A673 (cell line): ENCODE data around the gene VAV2. TPM values are rescaled to one million over a fixed set of nuclear protein-coding genes. Genes with fewer than 3 reads are reported as not detected.

ENCODE experiments used
- BruUV-seq: library from RNA; stranded (reverse); fragments of 400-500 nt; replicated peaks from 2 replicates; lab custom pipeline; 2021; lab: Mats Ljungman, UMichigan
- CTCF ChIA-PET: fragments of 300-600 bp; sonication (Branson Sonifier 250); formaldehyde crosslinking; loops from one replicate; lab custom pipeline; 2022; ENCODE audit warnings: antibody characterized with exemption; lab: Charles Lee
- POLR2A ChIA-PET: fragments of 300-600 bp; sonication (Branson Sonifier 250); formaldehyde crosslinking; loops from one replicate; lab custom pipeline; 2022; ENCODE audit warnings: antibody characterized with exemption; ENCODE audit not compliant: low non-redundant PET; lab: Charles Lee
- DNase-seq: peaks from one replicate; pipeline ENCODE4 v3.0.0-alpha.2; 2015; ENCODE audit warnings: low spot score
- H3K27ac ChIP-seq: fragments of 200-600 bp; sonication (generic); 2 replicates; pipeline ENCODE4 v1.5.1; 2016; ENCODE audit warnings: mixed run types, low read depth, mild to moderate bottlenecking, mixed read lengths, antibody characterized with exemption, low read length; ENCODE audit not compliant: poor library complexity, severe bottlenecking
- H3K27me3 ChIP-seq: fragments of 200-600 bp; sonication (generic); replicated peaks from 2 replicates; pipeline ENCODE4 v1.6.1; 2017; ENCODE audit warnings: mixed run types, low read depth, mild to moderate bottlenecking, mixed read lengths, antibody characterized with exemption, low read length; ENCODE audit not compliant: insufficient read depth, poor library complexity
- H3K36me3 ChIP-seq: fragments of 200-600 bp; sonication (generic); 2 replicates; pipeline ENCODE4 v1.6.1; 2016; ENCODE audit warnings: mixed run types, mild to moderate bottlenecking, mixed read lengths, antibody characterized with exemption, low read length; ENCODE audit not compliant: insufficient read depth, poor library complexity, severe bottlenecking
- H3K4me1 ChIP-seq: fragments of 200-600 bp; sonication (generic); 2 replicates; pipeline ENCODE4 v1.6.1; 2017; ENCODE audit warnings: mixed run types, mild to moderate bottlenecking, mixed read lengths, antibody characterized with exemption, low read length; ENCODE audit not compliant: insufficient read depth, poor library complexity, severe bottlenecking
- H3K4me3 ChIP-seq: fragments of 200-600 bp; sonication (generic); 2 replicates; pipeline ENCODE4 v1.5.1; 2016; ENCODE audit warnings: low read depth, mixed run types, mild to moderate bottlenecking, mixed read lengths, low read length; ENCODE audit not compliant: poor library complexity, severe bottlenecking
- H3K9me3 ChIP-seq: fragments of 200-600 bp; sonication (generic); 2 replicates; pipeline ENCODE4 v1.6.1; 2016; ENCODE audit warnings: mixed run types, low read depth, mild to moderate bottlenecking, mixed read lengths, antibody characterized with exemption, low read length; ENCODE audit not compliant: poor library complexity, severe bottlenecking
- EZH2 ChIP-seq: fragments of 200-600 bp; sonication (generic); IDR thresholded peaks from 2 replicates; pipeline ENCODE4 v1.6.1; 2017; ENCODE audit warnings: borderline replicate concordance, low read depth, mild to moderate bottlenecking, mixed read lengths, antibody characterized with exemption, low read length; ENCODE audit not compliant: poor library complexity, severe bottlenecking
- intact Hi-C: fragments of 100-400 bp; cut with micrococcal nuclease; formaldehyde crosslinking; loops from one replicate; pipeline ENCODE4 v1.10.0; 2022; ENCODE audit not compliant: unreplicated experiment
- total RNA-seq: library from RNA; stranded (reverse); gene quantifications from 2 replicates; pipeline ENCODE4 v1.2.3, GENCODE V29; 2021
- TF ChIP-seq, protein P1 (sequence below): fragments of 300-800, 200-600 bp; sonication (generic); conservative IDR thresholded peaks from 2 replicates; pipeline ENCODE4 v1.5.1; 2017; ENCODE audit warnings: low read depth, mild to moderate bottlenecking, antibody characterized with exemption, low read length, moderate library complexity, mixed read lengths

VAV2 gene
- total RNA-seq, 1 experiment from 2014 or later = 16.4 TPM

DNA sequence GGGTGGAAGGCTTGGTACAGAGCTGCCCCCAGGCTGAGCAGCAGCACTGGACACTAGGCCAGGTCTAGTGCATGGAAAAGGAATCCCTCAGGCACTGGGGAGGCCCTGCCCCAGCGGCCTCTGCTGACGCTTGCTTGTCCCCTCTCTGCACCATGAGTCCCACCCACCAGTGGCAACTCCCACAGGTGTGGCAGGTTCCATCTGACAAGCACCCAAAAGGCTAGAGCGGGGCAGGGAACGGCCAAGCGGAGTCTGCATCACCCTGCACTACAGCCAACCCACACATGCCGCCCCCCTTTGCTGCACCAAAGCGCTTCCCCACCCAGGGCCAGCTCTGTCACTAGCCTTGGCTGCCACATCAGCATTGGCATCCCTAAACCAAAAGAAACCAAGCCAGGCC lies 138.8 kb downstream of the VAV2 start:
- BruUV-seq = no TSS peak
- no peak for DNase-seq
- no peak overlapping the region for H3K4me3 ChIP-seq
- TF ChIP-seq, protein P1, sequence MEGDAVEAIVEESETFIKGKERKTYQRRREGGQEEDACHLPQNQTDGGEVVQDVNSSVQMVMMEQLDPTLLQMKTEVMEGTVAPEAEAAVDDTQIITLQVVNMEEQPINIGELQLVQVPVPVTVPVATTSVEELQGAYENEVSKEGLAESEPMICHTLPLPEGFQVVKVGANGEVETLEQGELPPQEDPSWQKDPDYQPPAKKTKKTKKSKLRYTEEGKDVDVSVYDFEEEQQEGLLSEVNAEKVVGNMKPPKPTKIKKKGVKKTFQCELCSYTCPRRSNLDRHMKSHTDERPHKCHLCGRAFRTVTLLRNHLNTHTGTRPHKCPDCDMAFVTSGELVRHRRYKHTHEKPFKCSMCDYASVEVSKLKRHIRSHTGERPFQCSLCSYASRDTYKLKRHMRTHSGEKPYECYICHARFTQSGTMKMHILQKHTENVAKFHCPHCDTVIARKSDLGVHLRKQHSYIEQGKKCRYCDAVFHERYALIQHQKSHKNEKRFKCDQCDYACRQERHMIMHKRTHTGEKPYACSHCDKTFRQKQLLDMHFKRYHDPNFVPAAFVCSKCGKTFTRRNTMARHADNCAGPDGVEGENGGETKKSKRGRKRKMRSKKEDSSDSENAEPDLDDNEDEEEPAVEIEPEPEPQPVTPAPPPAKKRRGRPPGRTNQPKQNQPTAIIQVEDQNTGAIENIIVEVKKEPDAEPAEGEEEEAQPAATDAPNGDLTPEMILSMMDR = no peak
- no peak for TF ChIP-seq EZH2
- POLR2A ChIA-PET = no interaction called here
- CTCF ChIA-PET = no interaction called here
- H3K9me3 ChIP-seq = no peaks in the 10 kb centered on the region
- no peaks in the 10 kb centered on the region for H3K36me3 ChIP-seq
- H3K27ac ChIP-seq = no peak overlapping the region
- intact Hi-C loops = no loop called here
- H3K4me1 ChIP-seq = no peaks in the 10 kb centered on the region
- no peaks in the 10 kb centered on the region for H3K27me3 ChIP-seq

DNA sequence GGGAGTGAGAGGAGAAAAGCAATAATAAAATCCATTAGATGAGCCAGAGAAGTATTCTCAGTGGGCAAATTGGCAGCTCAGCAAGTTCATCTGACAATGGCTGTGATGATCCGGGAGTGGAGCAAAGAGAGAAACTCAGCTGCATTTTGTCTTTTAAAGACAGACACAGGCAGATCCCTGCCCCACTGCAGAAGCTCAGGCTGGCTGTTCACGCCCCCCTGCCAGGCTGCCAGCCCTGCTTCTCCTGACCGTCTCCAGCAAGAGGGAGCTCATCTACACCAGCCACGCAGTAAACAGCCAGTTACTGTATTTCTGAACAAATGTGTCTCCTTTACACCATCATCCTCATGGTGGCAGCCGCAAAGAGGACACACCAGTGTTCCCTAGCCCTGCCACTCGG lies 139.7 kb downstream of the VAV2 start:
- BruUV-seq = no TSS peak
- ChIA-PET CTCF (no interaction called here), POLR2A (no interaction called here)
- TF ChIP-seq, protein P1 = no peak
- TF ChIP-seq EZH2 = no peak
- H3K9me3 ChIP-seq = no peaks in the 10 kb centered on the region
- no peak overlapping the region for H3K27ac ChIP-seq
- H3K4me3 ChIP-seq = no peak overlapping the region
- intact Hi-C loops = no loop called here
- H3K27me3 ChIP-seq = no peaks in the 10 kb centered on the region
- no peaks in the 10 kb centered on the region for H3K36me3 ChIP-seq
- H3K4me1 ChIP-seq = no peaks in the 10 kb centered on the region
- DNase-seq = no peak

DNA sequence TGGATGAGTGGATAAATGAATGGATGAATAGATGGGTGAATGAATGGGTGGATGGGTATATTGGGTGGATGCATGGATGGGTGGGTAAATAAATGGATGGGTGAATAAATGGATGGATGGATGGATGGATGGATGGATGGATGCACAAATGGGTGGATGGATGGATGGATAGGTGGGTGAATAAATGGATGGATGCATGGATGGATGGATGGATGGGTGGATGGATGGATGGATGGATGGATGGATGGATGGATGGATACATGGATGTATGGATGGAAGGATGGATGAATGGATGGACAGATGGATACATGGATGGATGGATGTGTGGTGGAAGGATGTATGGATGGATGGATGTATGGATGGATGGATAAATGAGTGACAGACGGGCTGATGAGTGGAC lies 140.4 kb downstream of the VAV2 start:
- Histone ChIP-seq H3K27ac (no peak overlapping the region), H3K4me1 (no peaks in the 10 kb centered on the region), H3K9me3 (no peaks in the 10 kb centered on the region), H3K4me3 (no peak overlapping the region), H3K27me3 (no peaks in the 10 kb centered on the region), H3K36me3 (no peaks in the 10 kb centered on the region)
- CTCF ChIA-PET = no interaction called here
- intact Hi-C loops = no loop called here
- POLR2A ChIA-PET = no interaction called here
- BruUV-seq = no TSS peak
- DNase-seq = no peak
- TF ChIP-seq, protein P1 = no peak
- no peak for TF ChIP-seq EZH2
